OCI-LY3 (cell line): ENCODE data around the gene NIP7.

Experiments
- CTCF ChIP-seq: fragments of 200-600, 300-600 bp; sonication (generic); IDR thresholded peaks from 2 replicates; pipeline ENCODE4 v1.5.1; 2014; ENCODE audit warnings: antibody characterized with exemption, low read length, low read depth
- EZH2phosphoT487 ChIP-seq: fragments of 200-600 bp; shearing (Covaris generic); IDR thresholded peaks from 2 replicates; pipeline ENCODE4 v1.6.1; 2018; ENCODE audit warnings: antibody characterized with exemption, mixed run types, low read depth

- TF ChIP-seq CTCF (no peak), EZH2phosphoT487 (no peak)
Measured at GRCh38 chr16:69324013-69324531, 15.5 kb upstream of the NIP7 start.
